Type B pancreatic cell (in vitro differentiated cells): Measurements from ENCODE around the gene POLR3B. TPM values are rescaled to one million over a fixed set of nuclear protein-coding genes. Genes with fewer than 3 reads are reported as not detected.

Source experiments
- DNase-seq: peaks from one replicate; pipeline ENCODE4 v3.0.0; 2021; ENCODE audit warnings: mixed read lengths; ENCODE audit not compliant: unreplicated experiment; ENCODE audit errors: extremely low spot score
- H3K27ac Mint-ChIP-seq: 2 replicates; pipeline ENCODE4 v1.8.0; 2021; ENCODE audit warnings: mild to moderate bottlenecking, mixed read lengths
- H3K27me3 Mint-ChIP-seq: 2 replicates; pipeline ENCODE4 v1.8.0; 2021; ENCODE audit warnings: mixed read lengths
- H3K36me3 Mint-ChIP-seq: 2 replicates; pipeline ENCODE4 v1.8.0; 2021; ENCODE audit warnings: mixed read lengths
- H3K4me1 Mint-ChIP-seq: one replicate; pipeline ENCODE4 v1.8.0; 2021; ENCODE audit warnings: mixed read lengths; ENCODE audit not compliant: unreplicated experiment
- H3K4me3 Mint-ChIP-seq: 2 replicates; pipeline ENCODE4 v1.8.0; 2021; ENCODE audit warnings: mild to moderate bottlenecking, mixed read lengths
- H3K9me3 Mint-ChIP-seq: 2 replicates; pipeline ENCODE4 v1.8.0; 2021; ENCODE audit warnings: mixed read lengths
- CTCF ChIP-seq: fragments of 200-600 bp; sonication (generic); conservative IDR thresholded peaks from 2 replicates; pipeline ENCODE4 v1.5.0; 2021; ENCODE audit warnings: antibody characterized with exemption, mild to moderate bottlenecking
- total RNA-seq: library from RNA; stranded (reverse); gene quantifications from 2 replicates; pipeline ENCODE4 v1.2.1, GENCODE V29; 2021; ENCODE audit warnings: low replicate concordance

The POLR3B gene
- total RNA-seq, 1 donor from 2014 or later, result 13.6 TPM

GRCh38 chr12:106417926-106418910 lies 60.7 kb downstream of the POLR3B start:
- Mint-ChIP-seq H3K4me1 (peaks cover 15% of the 10 kb centered on the region), H3K27me3 (no peaks in the 10 kb centered on the region), H3K27ac (peak overlapping the region; percentile 68), H3K36me3 (peaks cover 51% of the 10 kb centered on the region), H3K4me3 (no peak overlapping the region), H3K9me3 (peaks cover 5% of the 10 kb centered on the region)
- no peak for DNase-seq
- no peak for TF ChIP-seq CTCF

- TF ChIP-seq CTCF, result no peak
- Mint-ChIP-seq H3K9me3 (peaks cover 5% of the 10 kb centered on the region), H3K27me3 (no peaks in the 10 kb centered on the region), H3K4me1 (peaks cover 15% of the 10 kb centered on the region), H3K4me3 (no peak overlapping the region), H3K36me3 (peaks cover 51% of the 10 kb centered on the region), H3K27ac (peak overlapping the region; percentile 68)
- no peak for DNase-seq
Observed at GRCh38 chr12:106418970-106419369, 61.4 kb downstream of the POLR3B start.

- DNase-seq, result no peak
- H3K9me3 Mint-ChIP-seq, result peaks cover 5% of the 10 kb centered on the region
- peaks cover 4% of the 10 kb centered on the region for H3K4me1 Mint-ChIP-seq
- H3K27ac Mint-ChIP-seq, result no peak overlapping the region
- no peak for TF ChIP-seq CTCF
- H3K27me3 Mint-ChIP-seq, result no peaks in the 10 kb centered on the region
- no peak overlapping the region for H3K4me3 Mint-ChIP-seq
- H3K36me3 Mint-ChIP-seq, result peaks cover 31% of the 10 kb centered on the region
Observed at GRCh38 chr12:106423291-106423690, 65.7 kb downstream of the POLR3B start.

GRCh38 chr12:106425061-106425702 lies 67.6 kb downstream of the POLR3B start:
- Mint-ChIP-seq H3K27ac (no peak overlapping the region), H3K27me3 (no peaks in the 10 kb centered on the region), H3K4me1 (no peaks in the 10 kb centered on the region), H3K9me3 (peaks cover 5% of the 10 kb centered on the region), H3K4me3 (no peak overlapping the region), H3K36me3 (peaks cover 25% of the 10 kb centered on the region)
- no peak for TF ChIP-seq CTCF
- DNase-seq, result no peak

GRCh38 chr12:106427917-106428316 lies 70.4 kb downstream of the POLR3B start:
- H3K4me1 Mint-ChIP-seq, result peaks cover 2% of the 10 kb centered on the region
- no peak for DNase-seq
- no peak overlapping the region for H3K4me3 Mint-ChIP-seq
- peaks cover 12% of the 10 kb centered on the region for H3K36me3 Mint-ChIP-seq
- H3K27ac Mint-ChIP-seq, result no peak overlapping the region
- H3K9me3 Mint-ChIP-seq, result no peaks in the 10 kb centered on the region
- TF ChIP-seq CTCF, result no peak
- H3K27me3 Mint-ChIP-seq, result no peaks in the 10 kb centered on the region
